ENCODE results near the gene POLR2L.

POLR2L gene

GRCh38 chr11:792535-792821 lies 49.9 kb downstream of the POLR2L start:
- no peaks in the 10 kb centered on the region for H3K9me2 ChIP-seq (replicated peaks; ENCODE audit: control insufficient read depth, low read length)
- H3K36me3 ChIP-seq (ENCODE audit: control insufficient read depth, low read length) = peaks cover 11% of the 10 kb centered on the region; the same call in 1 of the 2 replicates
- H3K4me2 ChIP-seq (ENCODE audit: low read length) = no peak overlapping the region
- H3K27ac ChIP-seq (ENCODE audit: low read depth, low read length) = no peak overlapping the region
- peaks cover 4% of the 10 kb centered on the region; the same call in 1 of the 2 replicates for H4K20me1 ChIP-seq (ENCODE audit: control insufficient read depth, insufficient read depth, low read depth, low read length)
- no peaks in the 10 kb centered on the region for H3K27me3 ChIP-seq (ENCODE audit: control insufficient read depth, low read length)
- H3K4me1 ChIP-seq (ENCODE audit: control insufficient read depth, low read length) = peaks cover 46% of the 10 kb centered on the region
- H3K79me2 ChIP-seq (ENCODE audit: control insufficient read depth, low read length) = peaks cover 28% of the 10 kb centered on the region
- H3K9me3 ChIP-seq (ENCODE audit: control insufficient read depth, insufficient read depth, low read length) = no peaks in the 10 kb centered on the region
- TF ChIP-seq CTCF (IDR thresholded peaks at IDR 0.05; ENCODE audit: low read depth, low read length, poor library complexity, severe bottlenecking) (no peak), EZH2phosphoT487 (IDR thresholded peaks at IDR 0.05; ENCODE audit: borderline replicate concordance, low read length) (no peak)
- peaks cover 12% of the 10 kb centered on the region; the same call in 1 of the 2 replicates for H3F3A ChIP-seq (ENCODE audit: control insufficient read depth, insufficient read depth)
- no peak overlapping the region for H3K4me3 ChIP-seq (ENCODE audit: low read length)

GRCh38 chr11:791658-792534 lies 50.4 kb downstream of the POLR2L start:
- Histone ChIP-seq H3K4me2 (ENCODE audit: low read length) (no peak overlapping the region), H3K4me3 (ENCODE audit: low read length) (no peak overlapping the region), H3K79me2 (ENCODE audit: control insufficient read depth, low read length) (peaks cover 22% of the 10 kb centered on the region), H3K9me3 (ENCODE audit: control insufficient read depth, insufficient read depth, low read length) (no peaks in the 10 kb centered on the region), H3K27ac (ENCODE audit: low read depth, low read length) (no peak overlapping the region), H3F3A (ENCODE audit: control insufficient read depth, insufficient read depth) (peaks cover 8% of the 10 kb centered on the region; the same call in 1 of the 2 replicates), H3K9me2 (replicated peaks; ENCODE audit: control insufficient read depth, low read length) (no peaks in the 10 kb centered on the region), H3K27me3 (ENCODE audit: control insufficient read depth, low read length) (no peaks in the 10 kb centered on the region), H3K36me3 (ENCODE audit: control insufficient read depth, low read length) (peaks cover 10% of the 10 kb centered on the region; the same call in 1 of the 2 replicates), H4K20me1 (ENCODE audit: control insufficient read depth, insufficient read depth, low read depth, low read length) (peaks cover 3% of the 10 kb centered on the region; the same call in 1 of the 2 replicates), H3K4me1 (ENCODE audit: control insufficient read depth, low read length) (peaks cover 43% of the 10 kb centered on the region)
- TF ChIP-seq EZH2phosphoT487 (IDR thresholded peaks at IDR 0.05; ENCODE audit: borderline replicate concordance, low read length) (no peak), CTCF (IDR thresholded peaks at IDR 0.05; ENCODE audit: low read depth, low read length, poor library complexity, severe bottlenecking) (no peak)

- Histone ChIP-seq H3K4me3 (ENCODE audit: low read length) (no peak overlapping the region), H3K79me2 (ENCODE audit: control insufficient read depth, low read length) (peaks cover 14% of the 10 kb centered on the region), H3K4me2 (ENCODE audit: low read length) (no peak overlapping the region), H3K9me2 (replicated peaks; ENCODE audit: control insufficient read depth, low read length) (no peaks in the 10 kb centered on the region), H3K27me3 (ENCODE audit: control insufficient read depth, low read length) (no peaks in the 10 kb centered on the region), H4K20me1 (ENCODE audit: control insufficient read depth, insufficient read depth, low read depth, low read length) (no peaks in the 10 kb centered on the region), H3K27ac (ENCODE audit: low read depth, low read length) (no peak overlapping the region), H3K36me3 (ENCODE audit: control insufficient read depth, low read length) (peaks cover 10% of the 10 kb centered on the region; the same call in 1 of the 2 replicates), H3F3A (ENCODE audit: control insufficient read depth, insufficient read depth) (0 out of 2 replicates have a peak, but pooled peaks cover 4% of the 10 kb centered on the region), H3K9me3 (ENCODE audit: control insufficient read depth, insufficient read depth, low read length) (no peaks in the 10 kb centered on the region), H3K4me1 (ENCODE audit: control insufficient read depth, low read length) (peaks cover 35% of the 10 kb centered on the region)
- TF ChIP-seq CTCF (IDR thresholded peaks at IDR 0.05; ENCODE audit: low read depth, low read length, poor library complexity, severe bottlenecking) (no peak), EZH2phosphoT487 (IDR thresholded peaks at IDR 0.05; ENCODE audit: borderline replicate concordance, low read length) (no peak)
These were observed 51.4 kb downstream of the POLR2L start for GRCh38 chr11:790721-791564.

All from DOHH2 (cell line).